Measurements from ENCODE around the gene GPR89A.

GPR89A gene

DNA sequence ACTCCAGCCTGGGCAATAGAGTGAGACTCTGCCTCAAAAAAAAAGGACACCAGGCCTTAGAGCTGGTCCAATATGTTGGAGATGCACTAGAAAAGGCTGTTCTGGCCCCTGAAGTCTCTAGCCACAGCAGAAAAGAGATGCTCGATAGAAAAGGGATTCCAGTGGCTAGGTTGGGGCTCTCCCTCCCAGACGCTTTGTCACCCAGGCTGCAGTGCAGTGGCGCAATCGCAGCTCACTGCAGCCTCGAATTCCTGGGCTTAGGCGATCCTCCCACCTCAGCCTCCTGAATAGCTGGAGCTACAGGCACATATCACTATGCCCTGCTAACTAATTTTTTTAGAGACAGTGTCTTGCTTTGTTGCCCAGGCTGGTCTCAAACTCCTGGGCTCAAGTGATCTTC, 81.1 kb downstream of the GPR89A start:
- H3K27me3 ChIP-seq (ENCODE audit: insufficient read depth, low read length), result no peaks in the 10 kb centered on the region
- no peaks in the 10 kb centered on the region for H3K36me3 ChIP-seq (ENCODE audit: insufficient read depth, low read depth, low read length)
- H3K9ac ChIP-seq (ENCODE audit: low read depth, low read length), result no peak overlapping the region
- H3K27ac ChIP-seq (ENCODE audit: low read length), result no peak overlapping the region
- peaks cover 5% of the 10 kb centered on the region; the same call in 1 of the 2 replicates for H3K4me1 ChIP-seq (ENCODE audit: insufficient read depth, low read length)
- H3K4me3 ChIP-seq (ENCODE audit: low read length), result no peak overlapping the region
- no peaks in the 10 kb centered on the region for H3K9me3 ChIP-seq (ENCODE audit: insufficient read depth, low read depth, low read length)

- Histone ChIP-seq H3K9me3 (ENCODE audit: insufficient read depth, low read depth, low read length) (no peaks in the 10 kb centered on the region), H3K27me3 (ENCODE audit: insufficient read depth, low read length) (no peaks in the 10 kb centered on the region), H3K9ac (ENCODE audit: low read depth, low read length) (no peak overlapping the region), H3K36me3 (ENCODE audit: insufficient read depth, low read depth, low read length) (no peaks in the 10 kb centered on the region), H3K4me1 (ENCODE audit: insufficient read depth, low read length) (peaks cover 5% of the 10 kb centered on the region; the same call in 1 of the 2 replicates), H3K4me3 (ENCODE audit: low read length) (no peak overlapping the region), H3K27ac (ENCODE audit: low read length) (no peak overlapping the region)
Measured at GRCh38 chr1:145689922-145690321, 82.1 kb downstream of the GPR89A start.

DNA sequence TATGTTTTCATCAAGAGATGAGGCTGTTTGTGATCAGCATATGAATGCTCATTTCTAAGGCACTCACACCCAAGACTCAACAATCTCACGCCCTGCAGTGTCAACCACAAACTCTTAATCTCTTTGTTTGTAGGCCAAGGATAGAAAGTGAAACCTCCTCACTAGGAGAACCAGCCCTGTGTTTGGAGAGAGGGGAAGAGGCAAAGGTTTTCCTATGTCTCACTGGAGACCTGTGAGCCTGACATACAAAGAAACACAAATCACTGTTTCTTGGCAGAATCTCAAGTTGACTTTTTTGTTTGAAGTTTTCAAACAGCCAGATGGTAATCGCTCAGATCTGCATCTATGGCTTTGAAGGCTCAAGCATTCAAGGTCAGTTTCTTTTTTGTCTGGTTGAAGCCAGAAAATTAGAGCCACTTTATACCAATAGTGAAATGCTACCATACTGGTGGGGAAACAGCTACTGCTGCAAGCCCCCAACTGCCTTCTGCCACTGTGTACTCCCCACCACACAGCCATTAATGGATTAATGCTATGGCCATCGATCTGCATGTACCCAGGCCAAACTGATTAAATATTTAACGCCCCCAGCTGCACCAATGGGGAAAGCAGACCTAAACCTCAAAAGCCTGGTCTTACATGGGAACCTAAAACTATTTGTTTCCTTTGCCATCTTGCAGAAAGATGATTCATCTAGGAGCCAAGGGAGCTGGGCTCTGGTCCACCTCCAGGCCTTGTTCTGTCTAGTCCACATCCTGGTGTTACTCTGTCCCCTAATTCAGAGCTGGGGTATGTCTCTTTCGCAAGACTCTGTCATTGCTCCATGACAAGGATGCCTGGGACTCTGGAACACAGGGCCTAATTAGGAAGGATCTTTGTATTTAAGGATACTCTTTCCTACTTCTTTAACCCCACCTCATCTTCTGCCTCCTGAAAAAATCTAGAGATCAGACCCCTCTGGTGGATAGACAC, 83.1 kb downstream of the GPR89A start:
- H3K9ac ChIP-seq (ENCODE audit: low read depth, low read length), result no peak overlapping the region
- H3K9me3 ChIP-seq (ENCODE audit: insufficient read depth, low read depth, low read length), result no peaks in the 10 kb centered on the region
- H3K27me3 ChIP-seq (ENCODE audit: insufficient read depth, low read length), result no peaks in the 10 kb centered on the region
- no peak overlapping the region for H3K4me3 ChIP-seq (ENCODE audit: low read length)
- H3K36me3 ChIP-seq (ENCODE audit: insufficient read depth, low read depth, low read length), result no peaks in the 10 kb centered on the region
- peaks cover 5% of the 10 kb centered on the region; the same call in 1 of the 2 replicates for H3K4me1 ChIP-seq (ENCODE audit: insufficient read depth, low read length)
- H3K27ac ChIP-seq (ENCODE audit: low read length), result no peak overlapping the region

DNA sequence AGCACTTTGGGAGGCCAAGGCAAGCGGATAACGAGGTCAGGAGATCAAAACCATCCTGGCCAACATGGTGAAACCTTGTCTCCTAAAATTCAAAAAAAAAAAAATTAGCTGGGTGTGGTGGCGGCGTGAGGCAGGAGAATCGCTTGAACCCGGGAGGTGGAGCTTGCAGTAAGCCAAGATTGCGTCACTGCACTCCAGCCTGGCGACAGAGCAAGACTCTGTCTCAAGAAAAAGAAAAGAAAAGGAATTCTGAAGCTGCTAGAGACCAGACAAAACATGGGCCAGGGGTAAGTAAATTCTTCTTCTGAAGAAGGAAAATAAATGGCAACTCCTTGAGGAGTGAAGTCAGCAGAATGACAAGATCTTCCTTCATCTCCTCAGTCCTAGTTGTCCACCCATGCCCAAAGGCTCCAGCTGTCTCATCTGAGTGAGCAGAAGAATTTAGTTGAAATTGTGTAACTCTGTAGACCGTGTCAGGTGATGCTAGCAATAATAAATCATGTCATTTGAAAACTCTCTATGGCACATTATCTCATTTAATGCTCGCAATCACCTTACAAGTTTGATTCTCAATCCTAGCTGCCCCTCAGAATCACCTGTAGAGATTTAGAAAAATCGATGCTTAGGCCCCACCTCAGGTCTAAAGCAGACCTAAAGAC, 85.1 kb downstream of the GPR89A start:
- H3K4me1 ChIP-seq (ENCODE audit: insufficient read depth, low read length), result peaks cover 5% of the 10 kb centered on the region; the same call in 1 of the 2 replicates
- no peak overlapping the region for H3K27ac ChIP-seq (ENCODE audit: low read length)
- no peaks in the 10 kb centered on the region for H3K36me3 ChIP-seq (ENCODE audit: insufficient read depth, low read depth, low read length)
- no peak overlapping the region for H3K4me3 ChIP-seq (ENCODE audit: low read length)
- H3K27me3 ChIP-seq (ENCODE audit: insufficient read depth, low read length), result no peaks in the 10 kb centered on the region
- H3K9ac ChIP-seq (ENCODE audit: low read depth, low read length), result no peak overlapping the region
- H3K9me3 ChIP-seq (ENCODE audit: insufficient read depth, low read depth, low read length), result no peaks in the 10 kb centered on the region

DNA sequence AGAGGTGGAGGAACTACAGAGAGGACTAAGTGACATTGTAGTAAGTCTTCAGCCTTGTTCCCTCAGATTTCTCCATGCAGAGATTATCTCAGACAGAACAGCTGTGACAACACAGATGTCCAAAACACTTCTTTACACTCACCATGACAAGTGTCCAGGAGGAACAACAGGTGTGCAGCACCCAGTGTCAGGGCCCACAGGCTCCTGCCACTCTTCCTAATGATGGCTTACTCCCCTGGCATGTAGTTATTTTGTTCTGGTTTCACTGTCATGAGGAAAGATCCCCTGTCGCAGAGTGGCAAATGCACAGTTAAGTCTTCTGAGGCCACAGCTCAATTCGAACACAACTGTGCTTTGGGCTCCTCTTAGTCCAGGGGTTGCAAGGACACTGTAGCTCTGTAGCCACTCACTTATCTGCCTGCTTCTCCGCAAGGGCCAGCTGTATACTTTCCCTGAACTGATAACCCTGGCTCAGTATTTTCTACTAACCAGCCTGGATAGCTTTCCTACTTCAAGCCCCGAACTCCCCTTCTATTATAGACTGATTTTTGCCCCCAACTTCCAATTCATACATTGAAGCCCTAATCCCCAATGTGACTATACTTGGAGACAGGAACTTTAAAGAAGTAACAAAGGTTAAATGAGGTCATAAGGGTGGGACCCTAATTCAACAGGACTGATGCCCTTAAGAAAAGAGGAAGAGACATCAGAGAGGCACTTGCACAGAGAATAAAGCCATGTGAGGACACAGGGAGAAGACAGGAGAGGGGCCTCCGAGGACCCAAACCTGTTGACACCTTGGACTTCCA, 88.2 kb downstream of the GPR89A start:
- Histone ChIP-seq H3K27me3 (ENCODE audit: insufficient read depth, low read length) (no peaks in the 10 kb centered on the region), H3K4me3 (ENCODE audit: low read length) (no peak overlapping the region), H3K9ac (ENCODE audit: low read depth, low read length) (no peak overlapping the region), H3K27ac (ENCODE audit: low read length) (no peak overlapping the region), H3K36me3 (ENCODE audit: insufficient read depth, low read depth, low read length) (no peaks in the 10 kb centered on the region), H3K9me3 (ENCODE audit: insufficient read depth, low read depth, low read length) (no peaks in the 10 kb centered on the region), H3K4me1 (ENCODE audit: insufficient read depth, low read length) (no peaks in the 10 kb centered on the region)

DNA sequence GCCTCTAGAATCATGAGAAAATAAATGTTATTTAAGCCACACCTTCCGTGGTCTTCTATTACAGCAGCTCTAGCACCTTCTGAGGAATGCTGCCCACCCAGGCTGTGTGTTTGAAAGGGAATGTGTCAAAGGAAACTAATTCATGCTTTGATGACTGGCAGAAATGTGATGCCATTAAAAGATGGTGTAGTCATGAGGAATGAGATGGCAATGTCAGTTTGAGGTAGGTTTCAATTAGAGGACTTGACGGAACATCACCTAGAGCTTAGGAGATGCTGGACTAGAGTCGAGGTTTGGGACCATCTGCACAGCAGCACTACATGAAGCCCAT, 88.8 kb downstream of the GPR89A start:
- H3K27me3 ChIP-seq (ENCODE audit: insufficient read depth, low read length), result no peaks in the 10 kb centered on the region
- no peak overlapping the region for H3K4me3 ChIP-seq (ENCODE audit: low read length)
- no peaks in the 10 kb centered on the region for H3K36me3 ChIP-seq (ENCODE audit: insufficient read depth, low read depth, low read length)
- H3K9ac ChIP-seq (ENCODE audit: low read depth, low read length), result no peak overlapping the region
- H3K4me1 ChIP-seq (ENCODE audit: insufficient read depth, low read length), result no peaks in the 10 kb centered on the region
- no peak overlapping the region for H3K27ac ChIP-seq (ENCODE audit: low read length)
- no peaks in the 10 kb centered on the region for H3K9me3 ChIP-seq (ENCODE audit: insufficient read depth, low read depth, low read length)

DNA sequence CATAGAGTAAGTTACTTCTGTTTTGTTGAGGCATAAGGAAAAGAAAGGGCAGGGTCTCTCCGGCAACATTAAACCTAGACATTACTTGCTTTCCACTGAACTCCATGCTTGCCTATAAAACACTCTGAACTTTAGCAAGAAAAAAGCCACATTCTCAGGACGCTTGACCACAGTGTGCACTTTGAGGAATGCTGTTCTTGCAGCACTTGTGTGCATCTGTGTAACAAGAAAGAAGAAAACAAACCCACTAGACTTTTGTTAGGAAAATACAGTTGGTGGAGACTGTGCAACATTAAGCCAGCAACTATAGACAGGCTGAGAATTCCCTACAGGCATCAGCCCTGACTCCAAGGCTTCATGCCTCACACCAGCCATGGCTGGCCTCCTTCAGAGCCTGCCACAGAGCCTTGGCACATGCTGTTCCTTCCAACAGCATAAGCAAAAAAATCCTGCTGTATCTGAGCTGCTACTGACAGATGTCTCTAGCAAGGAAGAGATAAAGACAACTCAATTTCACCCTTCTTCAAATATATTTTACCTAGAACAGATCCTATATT, 93.6 kb downstream of the GPR89A start:
- Histone ChIP-seq H3K27ac (ENCODE audit: low read length) (no peak overlapping the region), H3K9me3 (ENCODE audit: insufficient read depth, low read depth, low read length) (no peaks in the 10 kb centered on the region), H3K27me3 (ENCODE audit: insufficient read depth, low read length) (0 out of 2 replicates have a peak, but pooled peaks cover 5% of the 10 kb centered on the region), H3K9ac (ENCODE audit: low read depth, low read length) (no peak overlapping the region), H3K4me3 (ENCODE audit: low read length) (no peak overlapping the region), H3K4me1 (ENCODE audit: insufficient read depth, low read length) (no peaks in the 10 kb centered on the region), H3K36me3 (ENCODE audit: insufficient read depth, low read depth, low read length) (no peaks in the 10 kb centered on the region)

DNA sequence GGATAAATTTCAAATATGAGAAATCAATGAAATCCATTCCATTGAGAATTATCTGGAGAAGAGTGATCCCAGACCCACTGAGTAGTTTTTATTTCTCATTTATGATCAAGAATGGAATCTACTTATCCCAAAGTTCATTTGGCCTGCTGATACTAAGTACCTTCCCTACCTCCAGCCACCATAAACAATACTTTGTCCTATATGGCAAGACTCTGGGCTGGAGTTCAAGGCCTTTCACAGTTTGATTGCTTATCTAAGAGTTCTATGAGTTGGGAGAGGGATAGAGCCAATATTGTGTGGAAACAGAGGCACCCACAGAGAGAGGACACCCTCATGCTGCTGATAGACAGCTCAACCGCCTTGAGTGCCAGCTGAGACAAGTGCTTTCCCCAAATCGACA, 94.3 kb downstream of the GPR89A start:
- no peaks in the 10 kb centered on the region for H3K36me3 ChIP-seq (ENCODE audit: insufficient read depth, low read depth, low read length)
- H3K4me1 ChIP-seq (ENCODE audit: insufficient read depth, low read length), result no peaks in the 10 kb centered on the region
- H3K9ac ChIP-seq (ENCODE audit: low read depth, low read length), result no peak overlapping the region
- H3K4me3 ChIP-seq (ENCODE audit: low read length), result no peak overlapping the region
- H3K27ac ChIP-seq (ENCODE audit: low read length), result no peak overlapping the region
- 0 out of 2 replicates have a peak, but pooled peaks cover 5% of the 10 kb centered on the region for H3K27me3 ChIP-seq (ENCODE audit: insufficient read depth, low read length)
- no peaks in the 10 kb centered on the region for H3K9me3 ChIP-seq (ENCODE audit: insufficient read depth, low read depth, low read length)

DNA sequence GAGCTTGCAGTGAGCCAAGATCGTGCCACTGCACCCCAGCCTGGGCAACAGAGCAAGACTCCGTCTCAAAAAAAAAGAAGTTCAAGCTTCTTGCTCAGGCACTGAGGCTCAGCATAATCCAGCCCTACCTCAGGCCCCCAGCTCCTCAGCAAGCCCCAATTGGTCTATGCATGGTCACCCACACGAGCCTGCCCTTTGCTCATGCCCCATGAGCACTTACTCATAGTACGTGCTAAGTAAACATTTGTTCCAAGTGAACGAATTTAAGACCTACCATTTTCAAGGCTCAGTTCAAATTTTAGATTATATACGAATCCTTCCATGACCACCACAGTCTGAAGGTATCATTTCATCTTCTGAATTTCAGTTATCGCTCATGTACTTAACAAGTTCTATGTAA, 95.0 kb downstream of the GPR89A start:
- H3K4me1 ChIP-seq (ENCODE audit: insufficient read depth, low read length), result peaks cover 3% of the 10 kb centered on the region; the same call in 1 of the 2 replicates
- 0 out of 2 replicates have a peak, but pooled peaks cover 5% of the 10 kb centered on the region for H3K27me3 ChIP-seq (ENCODE audit: insufficient read depth, low read length)
- no peaks in the 10 kb centered on the region for H3K9me3 ChIP-seq (ENCODE audit: insufficient read depth, low read depth, low read length)
- no peak overlapping the region for H3K9ac ChIP-seq (ENCODE audit: low read depth, low read length)
- H3K36me3 ChIP-seq (ENCODE audit: insufficient read depth, low read depth, low read length), result no peaks in the 10 kb centered on the region
- H3K4me3 ChIP-seq (ENCODE audit: low read length), result no peak overlapping the region
- H3K27ac ChIP-seq (ENCODE audit: low read length), result no peak overlapping the region

- Histone ChIP-seq H3K27me3 (ENCODE audit: insufficient read depth, low read length) (0 out of 2 replicates have a peak, but pooled peaks cover 5% of the 10 kb centered on the region), H3K36me3 (ENCODE audit: insufficient read depth, low read depth, low read length) (no peaks in the 10 kb centered on the region), H3K27ac (ENCODE audit: low read length) (no peak overlapping the region), H3K9ac (ENCODE audit: low read depth, low read length) (no peak overlapping the region), H3K4me3 (ENCODE audit: low read length) (no peak overlapping the region), H3K9me3 (ENCODE audit: insufficient read depth, low read depth, low read length) (no peaks in the 10 kb centered on the region), H3K4me1 (ENCODE audit: insufficient read depth, low read length) (peaks cover 5% of the 10 kb centered on the region; the same call in 1 of the 2 replicates)
Measured at GRCh38 chr1:145705622-145706021, 97.8 kb downstream of the GPR89A start.

GRCh38 chr1:145706086-145706664, 98.4 kb downstream of the GPR89A start:
- peaks cover 5% of the 10 kb centered on the region; the same call in 1 of the 2 replicates for H3K4me1 ChIP-seq (ENCODE audit: insufficient read depth, low read length)
- H3K9me3 ChIP-seq (ENCODE audit: insufficient read depth, low read depth, low read length), result no peaks in the 10 kb centered on the region
- H3K27me3 ChIP-seq (ENCODE audit: insufficient read depth, low read length), result 0 out of 2 replicates have a peak, but pooled peaks cover 5% of the 10 kb centered on the region
- H3K9ac ChIP-seq (ENCODE audit: low read depth, low read length), result no peak overlapping the region
- no peak overlapping the region for H3K4me3 ChIP-seq (ENCODE audit: low read length)
- H3K27ac ChIP-seq (ENCODE audit: low read length), result no peak overlapping the region
- H3K36me3 ChIP-seq (ENCODE audit: insufficient read depth, low read depth, low read length), result no peaks in the 10 kb centered on the region
